ENCODE data around the gene TTC12.

GRCh38 chr11:113338730-113339129 lies 24.3 kb downstream of the TTC12 start:
- TF ChIP-seq USF2 (CRISPR knock-in tag; IDR thresholded peaks at IDR 0.05) (no peak), ATF3 (CRISPR knock-in tag; conservative IDR thresholded peaks at IDR 0.05) (no peak), CTCF (IDR thresholded peaks at IDR 0.05) (no peak)
